Adipocyte (in vitro differentiated cells): ENCODE results near the gene ASB3.
"Not testable (repeated sequence)": the region's sequence is repeated elsewhere in the genome, so short reads cannot be mapped to it uniquely, and the experiment has no call there.

Source experiments
- DNase-seq: peaks from one replicate; pipeline ENCODE4 v3.0.0-alpha.2; 2015; ENCODE audit warnings: low read depth
- H3K27me3 ChIP-seq: replicated peaks from 2 replicates; pipeline ENCODE4 v1.7.0; 2013; ENCODE audit warnings: mild to moderate bottlenecking, low read length, moderate library complexity; ENCODE audit not compliant: control insufficient read depth, insufficient read depth
- H3K36me3 ChIP-seq: 2 replicates; pipeline ENCODE4 v1.7.0; 2013; ENCODE audit warnings: low read length, mild to moderate bottlenecking, moderate library complexity; ENCODE audit not compliant: control insufficient read depth, insufficient read depth, severe bottlenecking
- H3K4me1 ChIP-seq: 2 replicates; pipeline ENCODE4 v1.7.0; 2013; ENCODE audit warnings: mild to moderate bottlenecking, low read length, moderate library complexity; ENCODE audit not compliant: control insufficient read depth, insufficient read depth
- H3K4me3 ChIP-seq: 2 replicates; pipeline ENCODE4 v1.7.0; 2013; ENCODE audit warnings: mild to moderate bottlenecking, low read length, moderate library complexity
- H3K9ac ChIP-seq: 2 replicates; pipeline ENCODE4 v1.7.0; 2013; ENCODE audit warnings: mild to moderate bottlenecking, low read length, moderate library complexity
- H3K9me3 ChIP-seq: 2 replicates; pipeline ENCODE4 v1.7.0; 2013; ENCODE audit warnings: mild to moderate bottlenecking, low read length, moderate library complexity; ENCODE audit not compliant: control insufficient read depth

The ASB3 gene

DNA sequence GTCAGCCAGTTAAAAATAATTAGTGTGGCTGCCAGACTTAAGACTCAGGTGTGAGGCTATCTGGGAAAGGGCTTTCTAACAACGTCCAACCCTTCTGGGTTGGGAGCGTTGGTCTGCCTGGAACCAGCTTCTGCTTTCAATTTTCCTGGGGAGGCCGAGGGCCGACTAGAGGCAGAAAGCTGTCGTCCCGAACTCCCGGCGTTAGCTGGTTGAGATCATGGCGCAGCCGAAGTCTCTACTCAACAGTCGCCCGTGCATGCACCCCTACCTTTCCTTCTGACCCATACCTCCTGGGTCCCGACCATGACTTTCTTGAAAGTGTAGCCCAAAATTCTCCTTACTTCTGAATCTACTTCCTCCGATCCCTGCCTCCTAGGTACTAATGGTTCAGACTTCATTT lies 29.5 kb downstream of the ASB3 start:
- not testable (repeated sequence) for H3K27me3 ChIP-seq, DNase-seq, H3K4me3 ChIP-seq, H3K9me3 ChIP-seq, H3K9ac ChIP-seq
- Histone ChIP-seq H3K36me3 (peaks cover 18% of the 10 kb centered on the region), H3K4me1 (peaks cover 16% of the 10 kb centered on the region)

DNA sequence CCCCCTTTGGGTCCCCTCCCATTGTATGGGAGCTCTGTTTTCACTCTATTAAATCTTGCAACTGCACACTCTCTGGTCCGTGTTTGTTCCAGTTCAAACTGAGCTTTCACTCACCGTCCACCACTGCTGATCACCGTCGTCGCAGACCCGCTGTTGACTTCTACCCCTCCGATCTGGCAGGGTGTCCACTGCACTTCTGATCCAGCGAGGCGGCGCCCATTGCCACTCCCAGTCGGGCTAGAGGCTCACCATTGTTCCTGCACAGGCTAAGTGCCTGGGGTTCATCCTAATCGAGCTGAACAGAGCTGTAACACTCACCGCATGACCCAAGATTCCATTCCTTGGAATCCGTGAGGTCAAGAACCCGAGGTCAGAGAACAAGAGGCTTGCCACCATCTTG lies 30.1 kb downstream of the ASB3 start:
- no peaks in the 10 kb centered on the region for H3K9me3 ChIP-seq
- no peak for DNase-seq
- H3K9ac ChIP-seq: no peak overlapping the region
- peaks cover 12% of the 10 kb centered on the region for H3K36me3 ChIP-seq
- H3K27me3 ChIP-seq: no peaks in the 10 kb centered on the region
- peaks cover 22% of the 10 kb centered on the region for H3K4me1 ChIP-seq
- H3K4me3 ChIP-seq: no peak overlapping the region

DNA sequence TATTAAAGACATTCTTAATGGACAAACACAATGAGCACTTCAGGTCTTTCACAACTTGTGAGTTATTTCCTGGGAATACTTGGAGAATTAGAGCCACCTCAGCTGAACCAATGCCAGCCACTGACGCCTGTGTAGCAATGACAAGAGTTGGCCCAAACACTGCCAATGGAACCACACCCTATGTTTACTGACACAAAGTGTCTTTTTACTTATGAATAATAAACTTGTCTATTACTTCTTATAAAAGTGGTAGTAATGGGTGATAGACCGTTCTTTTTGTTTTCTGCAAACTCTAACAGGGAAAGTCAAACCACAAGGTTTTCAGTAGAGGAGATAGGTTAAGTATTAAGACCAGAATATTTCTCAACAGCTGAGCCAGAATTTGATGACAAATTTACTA lies 31.6 kb downstream of the ASB3 start:
- H3K36me3 ChIP-seq: peaks cover 11% of the 10 kb centered on the region
- peak overlapping the region; percentile 7 for H3K4me3 ChIP-seq
- H3K9ac ChIP-seq: no peak overlapping the region
- no peaks in the 10 kb centered on the region for H3K9me3 ChIP-seq
- no peaks in the 10 kb centered on the region for H3K27me3 ChIP-seq
- H3K4me1 ChIP-seq: peaks cover 36% of the 10 kb centered on the region
- DNase-seq: no peak

DNA sequence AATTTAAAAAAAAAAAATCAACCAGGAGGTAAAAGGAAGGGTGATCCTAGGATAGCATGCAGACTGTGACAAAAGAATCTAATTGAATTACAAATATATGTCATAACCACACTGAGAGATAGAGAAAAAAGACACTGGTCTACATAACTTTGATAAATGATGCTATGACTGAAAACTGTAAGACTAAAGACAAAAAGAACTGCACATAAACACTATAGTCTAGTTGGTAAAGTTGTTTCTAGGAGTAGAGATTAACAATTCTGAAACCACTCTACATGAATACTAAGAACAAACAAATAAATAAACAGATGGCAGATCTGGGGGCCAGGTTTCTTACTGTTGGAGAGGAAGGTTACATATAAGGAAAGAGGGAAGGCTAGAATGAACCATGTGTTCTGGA lies 33.7 kb downstream of the ASB3 start:
- no peak for DNase-seq
- Histone ChIP-seq H3K36me3 (peaks cover 13% of the 10 kb centered on the region), H3K4me3 (no peak overlapping the region), H3K27me3 (no peaks in the 10 kb centered on the region), H3K9me3 (no peaks in the 10 kb centered on the region), H3K4me1 (peaks cover 42% of the 10 kb centered on the region), H3K9ac (no peak overlapping the region)

DNA sequence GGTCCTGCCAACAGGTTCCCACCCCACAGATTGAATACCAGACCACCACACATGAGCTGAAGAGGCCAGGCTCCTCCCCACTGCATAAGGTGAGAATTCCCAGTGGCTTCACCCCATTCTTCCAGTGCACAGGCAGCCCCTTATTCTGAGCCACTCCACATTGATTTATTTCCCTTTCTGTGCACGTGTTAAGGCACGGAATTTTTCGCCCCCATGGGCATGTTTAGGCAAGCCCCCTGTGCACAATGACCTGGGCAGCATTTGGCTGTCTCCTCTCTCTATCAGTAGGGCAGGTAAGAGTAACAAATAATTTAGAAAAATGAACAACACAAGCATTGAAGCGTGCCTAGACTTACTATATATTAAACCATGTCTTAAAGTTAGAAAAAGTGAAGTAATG lies 34.4 kb downstream of the ASB3 start:
- no peak overlapping the region for H3K9ac ChIP-seq
- no peaks in the 10 kb centered on the region for H3K9me3 ChIP-seq
- H3K4me3 ChIP-seq: no peak overlapping the region
- DNase-seq: no peak
- H3K4me1 ChIP-seq: peaks cover 42% of the 10 kb centered on the region
- H3K36me3 ChIP-seq: peaks cover 14% of the 10 kb centered on the region
- H3K27me3 ChIP-seq: no peaks in the 10 kb centered on the region

DNA sequence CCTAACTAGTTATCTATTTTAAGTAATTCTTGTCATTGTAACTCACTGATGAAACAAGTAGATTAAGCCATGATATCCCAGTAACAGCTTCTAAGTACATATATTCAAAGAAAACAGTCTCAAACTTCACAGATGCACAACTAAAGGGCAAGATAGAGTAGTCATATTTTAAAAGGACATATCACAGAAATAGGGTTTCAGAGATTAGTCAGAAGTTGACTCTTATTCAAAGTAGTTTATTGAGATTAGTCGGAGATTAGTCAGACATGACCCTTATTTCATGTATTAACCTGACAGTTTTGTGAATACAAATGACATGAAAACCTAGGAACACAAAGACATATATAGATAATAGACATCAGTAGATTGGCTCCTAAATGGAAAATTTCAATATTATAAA lies 35.0 kb downstream of the ASB3 start:
- H3K4me3 ChIP-seq: peak overlapping the region; percentile 53

DNA sequence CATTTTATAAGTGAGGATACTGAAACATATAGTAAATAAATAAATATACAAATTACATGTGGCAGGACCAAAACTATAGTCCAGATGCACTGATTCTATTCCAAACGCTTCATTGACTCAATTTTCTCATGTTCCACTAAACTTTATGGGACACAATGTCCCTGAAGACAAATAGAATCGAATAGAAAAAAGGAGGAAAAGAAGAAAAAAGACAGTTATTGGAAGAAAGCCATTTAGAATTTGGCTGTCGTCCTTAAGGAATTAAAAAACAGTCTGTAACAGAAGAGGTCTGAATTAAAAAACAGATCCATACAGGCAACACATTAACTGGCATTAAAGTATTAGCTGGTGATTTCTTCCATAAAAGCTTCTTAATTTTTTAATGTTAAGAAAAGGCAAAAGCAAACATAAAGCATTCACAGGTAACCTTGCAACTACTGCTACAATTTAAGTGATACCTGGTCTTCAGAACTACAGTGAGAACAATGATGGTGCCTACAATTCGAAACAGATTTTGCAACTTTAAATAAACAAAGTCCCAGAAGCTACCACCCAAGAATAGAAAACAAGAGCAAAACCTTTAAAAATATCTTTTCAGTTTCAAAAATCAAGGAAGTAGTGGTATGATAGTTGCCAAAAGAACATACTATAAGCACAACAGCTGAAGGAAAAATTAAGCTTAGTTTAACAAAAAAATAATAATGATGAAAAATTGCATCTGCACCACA lies 36.5 kb downstream of the ASB3 start:
- no peak for DNase-seq
- Histone ChIP-seq H3K9ac (no peak overlapping the region), H3K36me3 (peaks cover 6% of the 10 kb centered on the region), H3K27me3 (no peaks in the 10 kb centered on the region), H3K4me3 (no peak overlapping the region), H3K9me3 (no peaks in the 10 kb centered on the region), H3K4me1 (peaks cover 39% of the 10 kb centered on the region)

More for the DNA sequence above, 35.0 kb downstream of the ASB3 start:
- H3K9me3 ChIP-seq: no peaks in the 10 kb centered on the region
- DNase-seq: no peak
- H3K4me1 ChIP-seq: peaks cover 42% of the 10 kb centered on the region
- no peak overlapping the region for H3K9ac ChIP-seq
- no peaks in the 10 kb centered on the region for H3K27me3 ChIP-seq
- peaks cover 13% of the 10 kb centered on the region for H3K36me3 ChIP-seq

DNA sequence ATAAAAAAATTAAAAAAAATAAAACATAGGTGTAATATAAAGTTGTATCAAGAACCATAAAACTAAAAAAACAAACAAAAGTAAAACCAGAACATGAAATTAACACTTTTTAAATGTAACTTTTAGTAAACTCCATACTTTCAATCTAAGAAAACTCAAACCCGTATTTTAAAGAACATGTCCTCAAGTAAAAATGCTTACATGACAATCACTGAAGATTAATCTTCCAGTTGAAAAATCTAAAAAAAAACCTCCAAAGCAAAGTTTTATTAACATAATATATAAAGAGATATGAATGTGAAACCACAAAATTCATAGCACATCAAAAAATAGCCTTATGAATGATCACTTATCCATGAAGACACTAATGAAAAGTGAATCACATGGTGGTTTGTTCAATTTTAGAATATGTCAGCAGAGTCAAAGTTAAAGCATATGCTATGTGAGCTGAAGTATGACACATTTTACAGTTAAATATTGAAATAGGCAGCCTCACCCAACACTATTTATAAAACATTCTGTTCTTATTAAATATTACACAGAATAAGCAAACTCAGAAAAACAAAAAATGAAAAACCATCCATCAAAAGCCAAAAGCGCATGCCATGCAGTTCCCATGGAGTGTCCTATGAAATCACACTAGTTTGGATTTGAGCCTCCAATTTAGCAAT lies 42.2 kb downstream of the ASB3 start:
- H3K36me3 ChIP-seq: peaks cover 6% of the 10 kb centered on the region
- DNase-seq: peak; percentile 52

DNA sequence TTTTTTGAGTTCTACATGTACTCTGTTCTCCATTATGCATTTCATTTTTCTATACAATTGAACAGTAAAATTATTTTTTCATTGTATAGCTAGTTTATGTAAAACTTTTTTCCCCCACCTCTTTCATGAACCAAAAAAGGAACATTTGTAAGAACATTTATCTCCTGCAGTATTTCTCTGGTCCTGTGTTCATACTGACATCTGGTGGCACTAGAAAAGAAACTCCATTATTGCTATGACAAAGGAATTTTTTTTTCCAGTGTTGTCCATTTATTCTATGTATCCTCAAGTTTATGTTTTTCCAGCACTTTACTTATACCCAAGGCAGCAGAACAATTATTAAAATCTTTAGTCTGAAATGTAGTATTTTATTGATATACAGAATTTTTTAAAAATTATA lies 46.6 kb downstream of the ASB3 start:
- Histone ChIP-seq H3K4me1 (peaks cover 43% of the 10 kb centered on the region), H3K4me3 (peak overlapping the region; percentile 71), H3K9me3 (no peaks in the 10 kb centered on the region), H3K36me3 (no peaks in the 10 kb centered on the region), H3K9ac (peak overlapping the region; percentile 69), H3K27me3 (no peaks in the 10 kb centered on the region)
- DNase-seq: peak; percentile 76

More for the DNA sequence above, 42.2 kb downstream of the ASB3 start:
- no peaks in the 10 kb centered on the region for H3K9me3 ChIP-seq
- peaks cover 35% of the 10 kb centered on the region for H3K4me1 ChIP-seq
- H3K4me3 ChIP-seq: peak overlapping the region; percentile 38
- H3K27me3 ChIP-seq: no peaks in the 10 kb centered on the region
- H3K9ac ChIP-seq: peak overlapping the region; percentile 1

DNA sequence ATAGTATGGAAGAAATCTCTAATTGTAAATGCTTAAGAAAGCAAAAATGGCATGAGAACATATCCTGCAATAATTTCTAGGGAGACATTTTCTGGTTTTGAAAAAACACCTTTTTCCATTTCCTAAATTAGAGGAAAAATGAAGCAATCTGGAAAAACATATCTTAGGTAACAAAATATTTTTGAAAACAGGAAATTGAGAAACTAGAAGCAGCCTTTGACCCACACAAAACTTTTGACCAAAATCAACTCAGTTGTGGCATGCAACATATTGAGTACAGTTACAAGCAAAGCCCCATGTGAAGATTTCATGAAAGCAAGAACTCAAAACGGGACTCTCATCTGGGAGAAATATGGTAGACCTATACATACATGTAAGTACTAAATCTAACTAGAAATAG lies 47.7 kb downstream of the ASB3 start:
- Histone ChIP-seq H3K36me3 (no peaks in the 10 kb centered on the region), H3K27me3 (no peaks in the 10 kb centered on the region), H3K4me1 (peaks cover 33% of the 10 kb centered on the region), H3K9me3 (no peaks in the 10 kb centered on the region), H3K4me3 (peak overlapping the region; percentile 71), H3K9ac (peak overlapping the region; percentile 69)
- DNase-seq: peak; percentile 50

DNA sequence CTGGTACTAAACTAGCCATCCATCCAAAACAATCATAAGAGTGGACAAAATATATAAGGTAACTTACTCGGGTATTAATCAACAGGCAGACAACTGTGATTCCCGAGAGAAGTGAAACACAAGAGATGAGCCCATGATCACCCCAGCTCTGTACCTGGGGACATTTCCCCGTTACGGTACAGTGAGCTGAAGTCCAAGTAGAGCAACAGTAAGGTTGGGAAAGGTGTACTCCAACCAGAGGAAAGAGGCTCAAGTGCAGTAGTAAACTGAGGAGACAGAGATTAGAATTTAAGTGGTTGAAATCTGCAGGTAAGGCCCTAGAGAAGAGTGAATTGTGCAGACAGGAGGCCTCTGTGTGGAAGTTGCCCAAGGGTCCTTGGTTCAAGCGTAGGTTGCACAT lies 49.7 kb downstream of the ASB3 start:
- Histone ChIP-seq H3K36me3 (peaks cover 6% of the 10 kb centered on the region), H3K4me3 (no peak overlapping the region), H3K4me1 (peaks cover 29% of the 10 kb centered on the region), H3K9me3 (no peaks in the 10 kb centered on the region), H3K27me3 (no peaks in the 10 kb centered on the region), H3K9ac (no peak overlapping the region)
- no peak for DNase-seq
